Prostate gland (tissue), 2 donors: ENCODE measurements around the gene RBM47.

Source experiments
- CTCF ChIP-seq, 4 experiments: fragments of 200-600 bp in 2 of 4; fragments of 450-650 bp in 2 of 4; sonication (generic) in 2 of 4; IDR thresholded peaks; 1 replicate in 3 of 4; 2 replicates in 1 of 4; pipeline ENCODE4 v1.5.1; 2016 to 2019; ENCODE audit warnings: antibody characterized with exemption in 4 of 4, mild to moderate bottlenecking in 2 of 4, moderate library complexity in 2 of 4
- POLR2A ChIP-seq: fragments of 450-650 bp; IDR thresholded peaks from one replicate; pipeline ENCODE4 v1.6.1; 2016; ENCODE audit warnings: antibody characterized with exemption, mild to moderate bottlenecking
- POLR2AphosphoS5 ChIP-seq: sonication (generic); formaldehyde crosslinking; IDR thresholded peaks from one replicate; pipeline ENCODE4 v1.6.1; 2017; ENCODE audit warnings: antibody characterized with exemption

DNA sequence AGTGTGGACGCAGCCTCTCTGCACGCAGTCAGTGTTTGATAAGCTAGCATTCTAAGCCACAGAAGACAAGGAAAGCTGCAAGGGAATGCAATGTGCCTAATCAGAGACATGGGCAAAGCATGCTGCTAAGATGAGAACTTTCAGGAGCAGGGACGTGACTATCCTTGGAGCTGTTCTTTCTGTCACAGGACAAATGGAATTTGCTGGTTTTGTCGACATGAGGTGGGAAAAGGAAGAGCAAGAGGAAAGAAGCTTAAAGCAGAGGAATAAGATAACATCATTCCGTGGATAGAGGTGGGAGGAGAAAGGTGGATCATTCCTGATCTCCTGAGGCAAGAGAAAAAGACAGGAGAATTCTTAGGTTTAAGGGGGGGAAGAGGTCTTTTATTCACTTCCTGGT, 33.7 kb downstream of the RBM47 start:
- no peak for TF ChIP-seq CTCF (IDR thresholded peaks at IDR 0.05)
- no peak for TF ChIP-seq POLR2A
- no peak for TF ChIP-seq POLR2AphosphoS5
